ENCODE results near the gene DGKB.

The DGKB gene

GRCh38 chr7:14637968-14638367, 264.6 kb downstream of the DGKB start:
- Histone ChIP-seq H3K4me3 (replicated peaks; ENCODE audit: insufficient read depth, low read length) (no peak overlapping the region), H3K27ac (replicated peaks) (no peak overlapping the region), H3K27me3 (ENCODE audit: insufficient read depth, poor library complexity, severe bottlenecking) (no peaks in the 10 kb centered on the region)
- no peak for DNase-seq (ENCODE audit: low read depth in 1 of 2, low spot score in 1 of 2)
- TF ChIP-seq POLR2AphosphoS5 (IDR thresholded peaks at IDR 0.05; ENCODE audit: low read depth) (no peak), CTCF (IDR thresholded peaks at IDR 0.05; ENCODE audit: insufficient read depth, low read length) (no peak), GABPA (IDR thresholded peaks at IDR 0.05; ENCODE audit: low read depth) (no peak), REST (IDR thresholded peaks at IDR 0.05; ENCODE audit: insufficient replicate concordance, low read depth) (no peak), SPI1 (IDR thresholded peaks at IDR 0.05; ENCODE audit: borderline replicate concordance, low read depth) (no peak)

GRCh38 chr7:14635955-14636354, 266.6 kb downstream of the DGKB start:
- no peak overlapping the region for H3K4me3 ChIP-seq (replicated peaks; ENCODE audit: insufficient read depth, low read length)
- no peak for DNase-seq (ENCODE audit: low read depth in 1 of 2, low spot score in 1 of 2)
- no peak overlapping the region for H3K27ac ChIP-seq (replicated peaks)
- H3K27me3 ChIP-seq (ENCODE audit: insufficient read depth, poor library complexity, severe bottlenecking), result no peaks in the 10 kb centered on the region
- TF ChIP-seq CTCF (IDR thresholded peaks at IDR 0.05; ENCODE audit: insufficient read depth, low read length) (no peak), REST (IDR thresholded peaks at IDR 0.05; ENCODE audit: insufficient replicate concordance, low read depth) (no peak), SPI1 (IDR thresholded peaks at IDR 0.05; ENCODE audit: borderline replicate concordance, low read depth) (no peak), GABPA (IDR thresholded peaks at IDR 0.05; ENCODE audit: low read depth) (no peak), POLR2AphosphoS5 (IDR thresholded peaks at IDR 0.05; ENCODE audit: low read depth) (no peak)

- no peaks in the 10 kb centered on the region for H3K27me3 ChIP-seq (ENCODE audit: insufficient read depth, poor library complexity, severe bottlenecking)
- TF ChIP-seq REST (IDR thresholded peaks at IDR 0.05; ENCODE audit: insufficient replicate concordance, low read depth), result no peak
- no peak for TF ChIP-seq POLR2AphosphoS5 (IDR thresholded peaks at IDR 0.05; ENCODE audit: low read depth)
- TF ChIP-seq CTCF (IDR thresholded peaks at IDR 0.05; ENCODE audit: insufficient read depth, low read length), result no peak
- no peak for TF ChIP-seq SPI1 (IDR thresholded peaks at IDR 0.05; ENCODE audit: borderline replicate concordance, low read depth)
- TF ChIP-seq GABPA (IDR thresholded peaks at IDR 0.05; ENCODE audit: low read depth), result no peak
- DNase-seq (ENCODE audit: low read depth in 1 of 2, low spot score in 1 of 2), result no peak
- no peak overlapping the region for H3K4me3 ChIP-seq (replicated peaks; ENCODE audit: insufficient read depth, low read length)
- no peak overlapping the region for H3K27ac ChIP-seq (replicated peaks)
Measured at GRCh38 chr7:14630048-14630447, 272.5 kb downstream of the DGKB start.
